Measurements from ENCODE around the gene NCEH1.
"Not testable (repeated sequence)": the region's sequence is repeated elsewhere in the genome, so short reads cannot be mapped to it uniquely, and the experiment has no call there.

DNA sequence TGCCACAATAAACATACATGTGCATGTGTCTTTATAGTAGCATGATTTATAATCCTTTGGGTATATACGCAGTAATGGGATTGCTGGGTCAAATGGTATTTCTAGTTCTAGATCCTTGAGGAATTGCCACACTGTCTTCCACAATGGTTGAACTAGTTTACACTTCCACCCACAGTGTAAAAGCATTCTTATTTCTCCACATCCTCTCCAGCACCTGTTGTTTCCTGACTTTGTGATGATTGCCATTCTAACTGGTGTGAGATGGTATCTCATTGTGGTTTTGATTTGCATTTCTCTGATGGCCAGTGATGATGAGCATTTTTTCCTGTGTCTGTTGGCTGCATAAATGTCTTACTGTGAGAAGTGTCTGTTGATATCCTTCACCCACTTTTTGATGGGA is 50.4 kb downstream of the NCEH1 start:
- TF ChIP-seq, protein P1, sequence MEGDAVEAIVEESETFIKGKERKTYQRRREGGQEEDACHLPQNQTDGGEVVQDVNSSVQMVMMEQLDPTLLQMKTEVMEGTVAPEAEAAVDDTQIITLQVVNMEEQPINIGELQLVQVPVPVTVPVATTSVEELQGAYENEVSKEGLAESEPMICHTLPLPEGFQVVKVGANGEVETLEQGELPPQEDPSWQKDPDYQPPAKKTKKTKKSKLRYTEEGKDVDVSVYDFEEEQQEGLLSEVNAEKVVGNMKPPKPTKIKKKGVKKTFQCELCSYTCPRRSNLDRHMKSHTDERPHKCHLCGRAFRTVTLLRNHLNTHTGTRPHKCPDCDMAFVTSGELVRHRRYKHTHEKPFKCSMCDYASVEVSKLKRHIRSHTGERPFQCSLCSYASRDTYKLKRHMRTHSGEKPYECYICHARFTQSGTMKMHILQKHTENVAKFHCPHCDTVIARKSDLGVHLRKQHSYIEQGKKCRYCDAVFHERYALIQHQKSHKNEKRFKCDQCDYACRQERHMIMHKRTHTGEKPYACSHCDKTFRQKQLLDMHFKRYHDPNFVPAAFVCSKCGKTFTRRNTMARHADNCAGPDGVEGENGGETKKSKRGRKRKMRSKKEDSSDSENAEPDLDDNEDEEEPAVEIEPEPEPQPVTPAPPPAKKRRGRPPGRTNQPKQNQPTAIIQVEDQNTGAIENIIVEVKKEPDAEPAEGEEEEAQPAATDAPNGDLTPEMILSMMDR (IDR thresholded peaks at IDR 0.05 in 2 of 3, conservative IDR thresholded peaks at IDR 0.05 in 1 of 3; ENCODE audit: borderline replicate concordance in 1 of 3, insufficient read depth in 1 of 3, low read depth in 2 of 3, low read length in 2 of 3) = not testable (repeated sequence)
- TF ChIP-seq POLR2AphosphoS5 (IDR thresholded peaks at IDR 0.05; ENCODE audit: low read depth, low read length) = not testable (repeated sequence)

All from HCT116 (cell line).